ENCODE measurements around the gene NDUFA6.
"Not testable (repeated sequence)": the region's sequence is repeated elsewhere in the genome, so short reads cannot be mapped to it uniquely, and the experiment has no call there.

NDUFA6 gene

DNA sequence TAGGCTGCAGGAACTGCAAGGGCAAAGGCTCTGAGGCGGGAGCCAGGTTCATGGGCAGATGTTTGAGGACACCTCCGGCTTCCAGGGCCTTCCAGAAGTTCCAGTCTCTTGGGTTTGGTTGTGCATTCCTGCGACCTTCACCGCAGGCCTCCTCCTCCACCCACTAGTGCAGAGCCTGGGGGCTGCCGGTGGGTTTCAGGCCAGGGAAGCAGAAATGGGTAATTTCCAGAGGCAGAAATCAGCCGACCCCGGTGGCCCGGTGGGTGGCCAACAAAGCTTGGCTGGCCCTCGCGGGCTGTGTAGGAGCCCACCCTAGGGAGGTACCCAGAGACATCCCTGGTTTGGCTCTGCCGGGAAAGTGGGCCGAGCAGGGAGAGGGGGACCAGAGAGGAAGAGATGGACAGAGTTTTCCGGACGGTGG lies 16.9 kb downstream of the NDUFA6 start:
- no peak for FAIRE-seq
- no peak for DNase-seq (ENCODE audit: insufficient read length, low spot score)

DNA sequence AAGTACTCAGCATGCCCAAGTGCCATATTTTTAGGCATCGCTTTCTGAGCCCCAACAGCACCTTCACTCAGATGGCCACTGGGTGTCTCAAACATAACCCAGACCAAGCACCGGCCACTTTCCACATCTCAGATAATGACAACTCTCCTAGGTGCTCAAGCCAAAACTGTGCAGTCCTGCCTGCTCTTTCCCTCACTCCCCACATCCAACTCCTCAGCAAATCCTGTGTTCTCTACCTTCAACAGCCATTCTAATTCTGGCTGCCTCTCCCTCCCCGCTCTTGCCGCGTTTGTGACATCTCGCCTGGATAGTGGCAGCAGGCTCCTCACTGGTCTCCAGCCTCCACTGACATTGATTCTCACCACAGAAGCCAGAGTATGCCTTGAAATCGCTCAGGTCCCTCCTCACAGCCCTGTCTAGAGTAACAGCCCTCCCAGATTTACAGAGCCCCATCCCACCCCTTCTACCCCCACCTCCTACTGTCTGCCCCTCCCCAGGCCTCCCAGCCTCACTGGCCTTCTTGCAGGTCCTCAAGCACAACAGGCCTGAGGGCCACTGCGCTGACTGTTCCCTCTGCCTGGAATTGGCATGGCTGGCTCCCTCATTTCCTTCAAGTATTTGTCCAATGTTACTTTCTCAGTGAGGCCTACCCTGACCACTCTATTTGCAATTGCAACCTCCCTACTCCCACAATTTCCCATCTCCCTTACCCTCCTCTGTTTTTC lies 17.8 kb downstream of the NDUFA6 start:
- DNase-seq (ENCODE audit: insufficient read length, low spot score) (no peak), FAIRE-seq (no peak)

DNA sequence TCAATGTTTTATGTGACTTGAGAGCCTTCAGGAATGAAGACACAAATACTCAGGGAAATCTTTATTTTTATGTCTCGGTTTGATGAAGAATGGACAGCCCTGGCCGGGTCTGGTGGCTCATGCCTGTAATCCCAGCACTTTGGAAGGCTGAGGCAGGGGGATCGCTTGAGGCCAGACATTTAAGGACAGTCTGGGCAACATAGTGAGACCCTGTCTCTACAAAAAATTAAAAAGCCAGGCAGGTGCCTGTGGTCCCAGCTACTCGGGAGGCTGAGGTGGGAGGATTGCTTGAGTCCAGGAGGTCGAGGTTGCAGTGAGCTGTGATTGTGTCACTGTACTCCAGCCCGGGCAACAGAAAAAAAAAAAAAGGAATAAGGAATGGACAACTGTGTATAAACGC lies 19.1 kb downstream of the NDUFA6 start:
- DNase-seq (ENCODE audit: insufficient read length, low spot score); FAIRE-seq: not testable (repeated sequence)

DNA sequence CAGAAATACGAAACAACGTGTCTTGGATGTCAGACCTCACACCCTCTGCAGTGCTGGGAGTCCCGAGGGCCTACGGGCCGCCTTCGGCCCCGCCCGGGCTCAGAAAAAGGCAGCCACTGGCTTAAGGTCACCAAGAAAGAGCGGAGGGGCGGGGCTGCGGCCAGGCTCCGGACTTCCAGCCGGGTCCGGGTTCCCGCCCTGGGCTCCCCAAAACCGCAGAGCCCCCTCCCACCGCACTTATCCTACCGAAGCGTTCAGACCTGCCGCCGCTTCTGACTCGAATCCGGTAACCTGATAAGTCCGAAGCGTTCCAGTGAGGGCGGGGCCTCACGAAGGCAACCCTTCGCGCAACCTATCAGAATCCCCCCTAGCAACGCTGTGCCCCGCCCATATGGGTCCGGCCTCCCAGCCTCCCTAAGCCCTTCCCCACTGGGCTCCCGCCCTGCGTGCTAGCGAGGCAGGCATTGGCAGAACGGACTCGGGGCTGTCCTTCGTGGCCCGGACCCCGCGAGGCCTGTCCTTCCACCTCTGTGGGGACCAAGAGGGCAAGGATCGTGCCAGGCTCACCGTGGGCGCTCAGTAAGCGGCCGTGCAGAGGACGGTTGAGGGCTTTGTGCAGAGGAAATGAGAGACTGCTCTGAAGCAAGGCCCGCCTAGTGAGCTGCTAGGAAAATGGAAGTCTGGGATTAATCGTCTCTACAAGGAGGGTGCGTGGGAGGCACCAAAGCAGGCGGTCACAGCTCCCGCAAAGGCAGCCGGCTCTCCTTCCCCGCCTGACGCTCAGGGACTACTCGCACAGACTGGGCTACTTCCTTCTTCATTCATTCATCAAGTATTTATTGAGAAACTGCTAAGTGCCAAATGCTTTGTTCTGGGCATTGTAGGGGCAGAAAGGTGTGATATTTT lies 19.8 kb downstream of the NDUFA6 start, which contains the start of gene NAGA:
NAGA (minus strand) TSS at position 296 of the 906 bp plus-strand sequence. CDS start 515 bp downstream, outside the sequence.
- DNase-seq (ENCODE audit: insufficient read length, low spot score), result peak; percentile 95
- FAIRE-seq, result peak; percentile 98

DNA sequence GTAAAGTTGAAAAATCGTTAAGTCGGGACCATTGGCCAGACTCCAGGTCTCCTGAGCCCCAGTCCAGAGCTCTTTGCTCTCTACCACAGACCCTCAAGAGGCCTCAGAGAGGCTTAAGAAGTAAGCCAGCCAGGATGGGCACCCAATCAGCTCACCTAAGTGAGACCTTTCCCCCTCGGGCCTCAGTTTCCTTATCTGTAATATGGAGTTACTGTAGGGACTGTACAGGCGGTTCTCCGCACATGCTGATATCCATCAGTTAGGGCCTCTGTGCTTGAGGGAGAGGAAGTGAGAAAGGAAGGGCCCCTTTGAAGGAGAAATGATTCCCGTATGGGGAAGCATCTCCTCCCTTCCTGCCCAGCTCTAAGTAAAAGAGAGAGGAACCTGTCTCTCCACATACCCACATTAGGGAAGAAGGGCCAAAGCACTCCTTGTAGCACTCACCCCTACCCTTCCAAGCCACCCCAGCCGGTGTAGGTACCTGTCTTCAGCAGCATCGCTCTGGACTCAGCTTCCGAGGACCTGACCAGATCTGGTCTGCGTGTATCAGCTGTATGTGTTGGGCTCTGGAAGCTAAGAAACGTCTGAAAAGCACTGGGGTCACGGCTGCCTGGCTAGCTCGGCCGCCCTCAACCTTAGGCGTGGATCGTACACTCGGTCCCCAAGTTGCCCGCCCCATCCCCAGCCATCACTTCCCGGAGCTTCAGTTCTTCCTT lies 20.6 kb downstream of the NDUFA6 start:
- no peak for FAIRE-seq

DNA sequence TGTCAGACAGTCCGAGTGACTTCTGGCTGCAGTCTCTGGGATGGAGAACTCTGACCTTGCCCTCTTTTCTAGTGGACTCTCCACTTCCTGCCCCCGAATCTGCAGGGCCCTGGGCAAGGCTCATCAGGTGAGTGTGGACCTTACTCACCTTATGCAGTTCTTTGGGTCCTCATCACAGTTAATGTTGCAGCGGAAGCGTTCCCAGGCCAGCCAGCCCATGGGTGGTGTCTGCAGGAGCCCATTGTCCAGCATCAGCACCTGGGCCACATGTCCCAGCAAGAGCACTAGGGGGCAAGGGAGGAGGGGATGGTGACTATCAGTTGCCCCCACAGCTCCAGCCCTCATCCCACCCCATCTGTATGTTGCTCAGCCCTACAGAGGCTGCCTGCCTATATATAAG lies 22.3 kb downstream of the NDUFA6 start:
- FAIRE-seq (no peak), DNase-seq (ENCODE audit: insufficient read length, low spot score) (no peak)

More for the DNA sequence above, 20.6 kb downstream of the NDUFA6 start:
- no peak for DNase-seq (ENCODE audit: insufficient read length, low spot score)

DNA sequence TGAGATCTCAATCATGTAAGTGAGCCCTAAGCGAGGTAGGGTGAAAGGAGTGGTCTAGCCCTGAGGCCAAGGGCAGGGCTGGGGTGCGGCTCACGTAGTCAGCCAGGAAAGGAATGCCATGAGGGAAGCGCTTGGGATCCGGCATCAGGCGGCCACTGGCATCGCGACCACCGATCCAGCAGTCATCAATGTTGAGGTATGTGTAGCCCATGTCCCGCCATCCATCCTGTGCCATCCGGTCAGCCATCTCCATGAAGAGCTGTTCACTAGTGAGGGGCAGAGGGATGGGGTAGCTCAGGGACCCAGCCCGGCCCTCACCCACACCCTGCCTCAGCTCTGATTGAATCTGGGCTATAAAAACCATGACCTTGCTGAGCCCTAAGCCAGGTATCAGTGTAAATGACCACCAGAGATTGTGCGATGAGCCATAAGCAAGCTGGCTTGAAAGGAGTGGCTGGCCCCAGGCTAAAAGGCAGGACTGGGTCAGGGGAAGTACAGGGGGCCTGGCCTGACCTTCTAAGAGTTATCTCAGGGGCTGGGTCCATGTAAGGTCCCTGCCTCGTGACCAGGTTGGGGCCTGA lies 22.8 kb downstream of the NDUFA6 start:
- FAIRE-seq (no peak), DNase-seq (ENCODE audit: insufficient read length, low spot score) (no peak)

DNA sequence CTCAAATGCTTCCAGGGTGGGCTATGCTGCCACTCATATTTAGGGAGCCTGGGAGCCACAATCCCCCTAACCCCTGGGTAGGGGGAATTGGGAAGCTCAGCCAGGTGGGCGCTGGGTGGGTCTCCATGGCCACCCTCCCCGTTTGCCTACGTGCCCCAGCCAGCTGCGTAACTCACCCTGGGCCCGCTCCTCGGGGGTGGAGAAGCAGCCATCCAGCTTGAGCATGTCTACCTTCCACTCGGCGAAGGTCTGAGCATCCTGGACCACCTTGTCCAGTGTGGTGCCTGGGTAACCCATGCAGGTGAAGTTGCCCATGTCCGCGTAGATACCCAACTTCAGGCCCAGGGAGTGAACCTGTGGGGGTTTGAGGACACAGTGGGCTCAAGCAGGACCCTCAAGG lies 23.6 kb downstream of the NDUFA6 start:
- FAIRE-seq (no peak), DNase-seq (ENCODE audit: insufficient read length, low spot score) (no peak)

DNA sequence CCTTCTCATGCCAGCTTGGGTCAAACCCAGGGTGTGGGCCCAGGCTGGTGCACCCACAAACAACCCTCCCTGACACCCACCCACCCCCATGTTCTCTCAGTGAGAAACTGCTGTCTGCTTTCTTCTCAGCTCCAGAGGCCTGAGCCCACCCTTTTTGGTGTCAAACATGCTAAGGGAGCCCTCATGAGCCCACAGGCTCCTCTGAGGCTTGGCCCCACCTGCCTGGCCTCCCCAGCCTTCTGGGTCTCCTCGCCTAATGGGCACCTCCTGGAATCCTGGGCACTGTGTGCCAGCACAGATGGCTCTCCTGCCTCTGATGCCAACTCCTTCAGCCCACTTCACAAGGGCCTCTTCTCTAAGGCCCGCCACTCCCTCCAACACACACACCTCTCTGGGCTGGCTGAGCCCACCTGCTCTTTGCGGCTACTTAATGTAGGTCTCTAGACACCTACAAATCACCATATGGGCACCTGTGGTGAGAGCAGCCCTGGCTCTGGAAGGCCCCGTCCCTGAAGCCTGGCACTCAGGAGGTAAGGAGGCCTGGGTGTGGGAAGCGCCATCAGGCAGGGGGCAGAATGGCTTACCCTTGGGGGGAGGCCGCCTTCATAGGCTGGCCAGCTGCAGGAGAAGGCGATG lies 24.3 kb downstream of the NDUFA6 start:
- FAIRE-seq, result no peak
- no peak for DNase-seq (ENCODE audit: insufficient read length, low spot score)

DNA sequence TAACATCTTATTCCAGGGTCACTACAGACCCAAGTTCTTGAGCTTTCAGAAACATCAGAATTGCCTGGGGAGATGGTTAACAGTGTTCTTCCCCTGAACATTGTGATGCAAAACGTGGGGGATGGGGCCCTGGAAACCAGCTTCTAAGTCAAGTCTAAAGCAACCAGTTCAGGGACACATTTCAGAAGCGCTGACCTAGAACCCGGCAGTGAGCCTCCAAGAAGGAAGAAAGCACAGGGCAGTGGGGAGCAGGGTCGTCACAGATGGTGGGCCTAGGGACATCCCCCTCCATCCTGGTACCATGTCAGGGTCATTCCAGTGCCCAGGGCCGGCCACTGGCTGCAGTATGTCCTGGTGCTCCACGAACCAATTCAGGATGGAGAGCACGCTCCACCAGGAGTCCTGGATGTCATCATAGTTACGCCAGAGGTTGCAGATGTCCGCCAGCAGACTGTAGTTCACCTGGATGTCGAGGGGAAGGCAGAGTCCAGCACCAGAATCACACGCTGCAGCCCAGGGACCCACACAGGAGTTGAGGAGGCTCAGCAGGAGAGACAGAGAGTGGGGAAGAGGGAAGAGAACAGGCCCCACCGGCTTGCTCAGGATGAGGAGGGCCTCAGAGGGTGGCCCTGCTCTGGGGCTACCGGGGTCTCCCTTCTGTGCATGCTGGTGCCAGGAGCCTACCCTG lies 25.0 kb downstream of the NDUFA6 start:
- FAIRE-seq, result no peak

DNA sequence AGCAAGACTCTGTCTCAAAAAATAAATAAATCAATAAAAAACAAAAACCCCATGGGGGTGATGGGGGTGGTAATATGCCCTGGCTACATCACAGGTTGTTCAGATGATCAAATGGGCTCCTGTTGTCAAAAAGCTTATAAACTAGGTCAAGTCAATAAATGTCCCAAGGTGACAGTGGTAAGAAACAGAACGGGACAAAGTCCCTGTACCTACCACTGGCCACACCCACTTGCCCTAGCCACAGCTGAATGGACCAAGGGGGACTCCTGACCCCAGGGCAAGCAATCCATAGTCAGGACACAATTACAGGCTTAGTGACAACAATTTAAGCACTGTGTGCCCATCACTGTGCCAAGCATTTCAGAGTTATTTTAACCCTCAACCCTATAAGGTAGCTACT lies 25.9 kb downstream of the NDUFA6 start:
- no peak for DNase-seq (ENCODE audit: insufficient read length, low spot score)
- FAIRE-seq, result no peak

More for the DNA sequence above, 25.0 kb downstream of the NDUFA6 start:
- DNase-seq (ENCODE audit: insufficient read length, low spot score), result no peak

DNA sequence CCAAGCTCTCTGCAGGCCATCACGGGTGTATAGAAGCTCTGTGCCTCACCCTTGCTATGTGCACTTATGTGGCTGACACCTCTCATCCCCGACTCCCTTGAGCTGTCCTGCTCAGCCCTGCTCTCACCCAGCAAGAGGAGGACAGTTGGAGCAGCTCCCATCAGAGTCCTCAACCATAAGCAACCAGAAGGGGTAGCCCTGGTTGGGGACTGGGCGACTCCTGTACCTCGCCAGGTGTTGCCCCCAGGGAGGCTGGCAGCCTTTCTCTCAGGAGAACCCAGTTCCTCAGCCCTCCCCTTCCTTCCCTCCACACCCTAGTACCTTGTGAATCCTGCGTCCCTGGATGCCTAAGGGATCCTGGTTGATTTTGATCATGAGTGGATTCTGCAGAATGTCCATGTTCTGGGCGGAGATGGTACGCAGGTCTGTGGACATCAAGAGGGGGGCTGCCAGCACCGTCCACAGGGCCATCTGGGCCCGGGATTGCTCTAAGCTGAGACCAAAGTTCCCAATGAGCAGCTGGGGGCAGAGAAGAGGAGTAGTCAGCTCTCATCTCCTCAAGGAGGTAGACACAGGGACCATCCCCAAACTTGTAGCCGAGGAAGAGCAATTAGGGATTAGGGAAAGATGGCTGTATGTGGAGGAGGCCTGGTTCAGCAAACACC lies 27.9 kb downstream of the NDUFA6 start:
- FAIRE-seq, result no peak
- no peak for DNase-seq (ENCODE audit: insufficient read length, low spot score)

DNA sequence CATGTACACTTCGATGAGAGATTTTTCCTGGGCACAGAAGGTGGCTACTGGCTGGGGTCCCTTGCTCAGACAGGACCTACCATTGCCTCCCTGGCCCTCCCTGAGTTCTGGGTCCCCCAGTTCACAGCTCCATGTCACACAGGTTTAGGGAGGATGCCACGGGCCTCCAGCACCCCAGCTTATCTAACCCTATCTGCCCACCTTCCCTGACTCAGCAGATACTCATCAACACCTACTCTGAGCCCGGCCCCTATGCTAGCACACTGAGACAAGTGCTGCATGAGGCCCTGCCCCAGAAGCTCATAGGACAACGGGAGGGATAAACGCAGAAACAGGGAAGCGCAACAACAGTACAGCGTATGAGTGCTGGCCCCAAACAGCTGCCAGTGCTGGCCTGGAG lies 29.5 kb downstream of the NDUFA6 start:
- FAIRE-seq (no peak), DNase-seq (ENCODE audit: insufficient read length, low spot score) (no peak)

DNA sequence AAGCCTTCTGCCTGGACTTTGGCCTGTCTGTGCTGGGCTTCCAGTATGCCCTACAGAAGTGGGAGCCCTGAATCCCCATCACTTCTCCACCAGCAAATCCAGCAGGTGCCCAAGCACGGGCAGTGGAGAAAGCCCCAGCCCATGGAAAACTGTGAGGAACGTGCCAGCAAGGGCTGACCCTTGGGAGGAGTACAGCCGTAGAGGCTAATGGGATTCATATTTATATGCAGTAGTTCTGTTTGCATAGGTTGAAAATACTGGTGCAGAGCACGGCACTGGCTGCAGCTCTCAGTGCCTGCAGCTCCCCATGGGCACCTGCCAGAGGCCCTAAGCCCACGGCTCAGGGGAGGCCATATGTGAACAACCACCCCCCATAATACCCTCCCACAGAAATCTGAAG lies 30.1 kb downstream of the NDUFA6 start:
- DNase-seq (ENCODE audit: insufficient read length, low spot score) (no peak), FAIRE-seq (no peak)

DNA sequence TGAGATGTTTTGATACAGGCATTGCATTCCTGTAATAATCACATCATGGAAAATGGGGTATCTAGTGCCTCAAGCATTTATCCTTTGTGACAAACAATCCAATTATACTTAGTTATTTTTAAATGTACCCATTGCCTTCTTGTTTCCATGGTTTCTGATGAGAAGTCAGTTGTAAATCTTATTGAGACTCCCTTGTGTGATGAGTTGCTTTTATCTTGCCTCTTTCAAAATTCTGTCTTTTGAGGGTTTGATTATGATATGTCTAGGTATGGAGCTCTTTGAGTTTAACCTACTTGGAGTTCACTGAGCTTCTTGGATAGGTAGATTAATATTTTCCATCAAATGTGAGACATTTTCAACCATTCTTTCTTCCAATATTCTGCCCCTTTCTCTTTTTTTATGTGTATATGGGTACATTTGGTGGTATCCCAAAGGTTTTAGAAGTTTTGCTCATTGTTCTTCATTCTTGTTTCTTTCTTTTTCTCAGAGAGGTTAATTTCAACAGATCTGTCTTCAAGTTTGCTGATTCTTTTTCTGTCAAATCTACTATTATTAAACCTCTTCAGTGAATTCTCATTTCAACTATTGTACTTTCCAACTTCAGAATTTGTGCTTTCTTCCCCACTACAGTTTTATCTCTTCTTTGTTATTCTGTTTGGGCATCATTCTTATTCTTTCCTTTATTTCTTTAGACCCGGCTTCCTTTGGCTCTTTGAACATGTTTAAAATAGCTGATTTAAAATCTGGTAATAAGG lies 33.6 kb downstream of the NDUFA6 start:
- no peak for DNase-seq (ENCODE audit: insufficient read length, low spot score)
- FAIRE-seq, result no peak

DNA sequence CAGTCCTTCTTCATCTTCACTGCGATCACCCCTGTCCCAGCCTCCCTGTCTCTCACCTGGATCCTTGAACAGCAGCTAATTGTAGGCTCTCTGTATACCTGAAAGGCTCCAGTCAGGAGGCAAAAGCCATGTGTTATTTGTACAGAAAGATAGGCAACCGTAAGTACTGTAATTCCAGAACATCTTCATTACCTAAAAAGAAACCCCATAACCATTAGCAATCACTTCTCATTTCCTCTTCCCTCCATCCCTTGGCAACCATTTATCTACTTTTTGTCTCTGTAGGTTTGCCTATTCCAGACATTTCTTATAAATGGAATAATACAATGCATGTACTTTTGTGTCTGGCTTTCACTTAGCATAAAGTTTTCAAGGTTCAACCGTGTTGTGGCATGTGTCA lies 37.8 kb downstream of the NDUFA6 start:
- no peak for FAIRE-seq
- DNase-seq (ENCODE audit: insufficient read length, low spot score), result no peak

DNA sequence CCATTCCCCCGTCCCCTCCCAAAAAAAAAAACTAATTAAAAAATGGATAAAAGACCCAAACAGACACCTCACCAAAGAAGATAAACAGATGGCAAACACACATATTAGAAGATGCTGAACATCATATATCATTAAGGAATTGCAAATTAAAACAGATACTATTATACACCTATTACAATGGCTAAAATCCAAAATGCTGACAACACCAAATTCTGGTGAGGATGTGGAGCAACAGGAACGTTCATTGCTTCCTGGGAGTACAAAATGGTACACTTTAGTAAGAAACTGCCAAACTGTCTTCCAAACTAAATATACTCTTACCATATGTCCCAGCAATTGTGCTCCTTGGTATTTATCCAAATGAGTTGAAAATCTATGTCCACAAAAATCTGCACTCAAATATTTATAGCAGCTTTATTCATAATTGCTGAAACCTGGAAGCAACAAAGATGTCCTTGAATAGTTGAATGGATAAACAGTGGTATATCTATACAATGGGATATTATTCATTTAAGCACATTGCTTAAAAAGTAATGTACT lies 39.9 kb downstream of the NDUFA6 start:
- FAIRE-seq (no peak), DNase-seq (ENCODE audit: insufficient read length, low spot score) (no peak)

DNA sequence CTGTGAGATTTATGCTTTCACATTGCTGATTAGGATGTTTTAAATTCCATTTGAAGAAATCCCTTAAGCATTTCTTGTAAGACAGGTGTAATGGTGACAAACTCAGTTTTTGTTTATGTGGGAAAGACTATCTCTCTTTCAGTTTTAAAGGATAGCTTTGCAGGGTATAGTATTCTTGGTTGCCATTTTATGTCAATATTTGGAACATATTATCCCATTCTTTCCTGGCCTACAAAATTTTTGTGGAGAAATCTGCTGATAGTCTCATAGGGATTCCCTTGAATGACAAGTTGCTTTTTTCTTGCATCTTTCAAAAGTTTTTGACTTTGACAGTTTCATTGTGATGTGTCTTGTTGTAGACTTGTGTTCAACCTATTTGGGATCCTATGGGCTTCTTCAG lies 48.8 kb downstream of the NDUFA6 start:
- FAIRE-seq, result no peak
- no peak for DNase-seq (ENCODE audit: insufficient read length, low spot score)
